HFFc6 (cell line): ENCODE measurements around the gene GUCY1A2. TPM values are rescaled to one million over a fixed set of nuclear protein-coding genes. Genes with fewer than 3 reads are reported as not detected.
A peak's percentile ranks its signal among the peaks of the same experiment; 100 is the strongest.

Experiments used
- DNase-seq: peaks from one replicate; pipeline ENCODE4 v3.0.0-alpha.2; 2018
- H3K27ac Mint-ChIP-seq: 2 replicates; pipeline ENCODE4 v1.8.0; 2020; ENCODE audit warnings: mild to moderate bottlenecking, mixed read lengths
- H3K27me3 Mint-ChIP-seq: 2 replicates; pipeline ENCODE4 v1.8.0; 2021; ENCODE audit warnings: mild to moderate bottlenecking, moderate library complexity, mixed read lengths; ENCODE audit not compliant: insufficient read depth
- H3K36me3 Mint-ChIP-seq: 2 replicates; pipeline ENCODE4 v1.8.0; 2021; ENCODE audit warnings: low read depth, mixed read lengths
- H3K4me1 Mint-ChIP-seq: 2 replicates; pipeline ENCODE4 v1.8.0; 2020; ENCODE audit warnings: low read depth, mixed read lengths
- H3K4me3 Mint-ChIP-seq: 2 replicates; pipeline ENCODE4 v1.8.0; 2020; ENCODE audit warnings: mild to moderate bottlenecking, moderate library complexity, mixed read lengths
- H3K9me3 Mint-ChIP-seq: 2 replicates; pipeline ENCODE4 v1.8.0; 2020; ENCODE audit warnings: mild to moderate bottlenecking, mixed read lengths
- total RNA-seq, 6 experiments: library from RNA; stranded (reverse); fragmentation: NEBNext Ultra II Directional; extraction: Animal tissue kit (Norgen Biotek cat#: 25700); gene quantifications; 2 replicates in 1 of 6; 3 replicates in 5 of 6; pipeline ENCODE4 v1.2.3, GENCODE V29; 2021
- TF ChIP-seq, protein P1 (sequence below): fragments of 200-600 bp; sonication (generic); IDR thresholded peaks from 2 replicates; pipeline ENCODE4 v1.5.0; 2021; ENCODE audit warnings: antibody characterized with exemption, mild to moderate bottlenecking

Gene GUCY1A2
- total RNA-seq, 6 experiments from 2014 or later, result 0.05 to 0.21 (median 0.10) TPM; not detected in 1

DNA sequence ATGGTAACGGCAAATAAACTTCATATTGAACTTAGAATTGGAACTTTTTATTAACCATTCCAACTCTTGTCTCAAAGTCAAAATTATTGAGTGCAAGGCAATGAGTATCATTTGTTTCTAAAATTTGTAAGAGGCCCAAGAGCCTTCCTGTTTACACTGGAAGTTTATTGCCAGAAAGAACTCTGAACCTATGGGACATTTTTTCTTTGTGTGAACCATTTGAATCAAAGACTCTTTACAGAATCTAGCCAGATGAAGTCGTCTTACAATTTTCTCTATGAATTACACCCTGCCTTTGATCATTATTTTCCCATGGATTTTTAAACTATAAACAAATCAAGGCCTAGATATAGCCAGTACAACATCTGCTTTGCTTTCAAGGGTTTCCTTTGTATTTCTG is 2.3 kb upstream of the GUCY1A2 start:
- TF ChIP-seq, protein P1, sequence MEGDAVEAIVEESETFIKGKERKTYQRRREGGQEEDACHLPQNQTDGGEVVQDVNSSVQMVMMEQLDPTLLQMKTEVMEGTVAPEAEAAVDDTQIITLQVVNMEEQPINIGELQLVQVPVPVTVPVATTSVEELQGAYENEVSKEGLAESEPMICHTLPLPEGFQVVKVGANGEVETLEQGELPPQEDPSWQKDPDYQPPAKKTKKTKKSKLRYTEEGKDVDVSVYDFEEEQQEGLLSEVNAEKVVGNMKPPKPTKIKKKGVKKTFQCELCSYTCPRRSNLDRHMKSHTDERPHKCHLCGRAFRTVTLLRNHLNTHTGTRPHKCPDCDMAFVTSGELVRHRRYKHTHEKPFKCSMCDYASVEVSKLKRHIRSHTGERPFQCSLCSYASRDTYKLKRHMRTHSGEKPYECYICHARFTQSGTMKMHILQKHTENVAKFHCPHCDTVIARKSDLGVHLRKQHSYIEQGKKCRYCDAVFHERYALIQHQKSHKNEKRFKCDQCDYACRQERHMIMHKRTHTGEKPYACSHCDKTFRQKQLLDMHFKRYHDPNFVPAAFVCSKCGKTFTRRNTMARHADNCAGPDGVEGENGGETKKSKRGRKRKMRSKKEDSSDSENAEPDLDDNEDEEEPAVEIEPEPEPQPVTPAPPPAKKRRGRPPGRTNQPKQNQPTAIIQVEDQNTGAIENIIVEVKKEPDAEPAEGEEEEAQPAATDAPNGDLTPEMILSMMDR, result no peak
- H3K27me3 Mint-ChIP-seq, result peaks cover 11% of the 10 kb centered on the region

DNA sequence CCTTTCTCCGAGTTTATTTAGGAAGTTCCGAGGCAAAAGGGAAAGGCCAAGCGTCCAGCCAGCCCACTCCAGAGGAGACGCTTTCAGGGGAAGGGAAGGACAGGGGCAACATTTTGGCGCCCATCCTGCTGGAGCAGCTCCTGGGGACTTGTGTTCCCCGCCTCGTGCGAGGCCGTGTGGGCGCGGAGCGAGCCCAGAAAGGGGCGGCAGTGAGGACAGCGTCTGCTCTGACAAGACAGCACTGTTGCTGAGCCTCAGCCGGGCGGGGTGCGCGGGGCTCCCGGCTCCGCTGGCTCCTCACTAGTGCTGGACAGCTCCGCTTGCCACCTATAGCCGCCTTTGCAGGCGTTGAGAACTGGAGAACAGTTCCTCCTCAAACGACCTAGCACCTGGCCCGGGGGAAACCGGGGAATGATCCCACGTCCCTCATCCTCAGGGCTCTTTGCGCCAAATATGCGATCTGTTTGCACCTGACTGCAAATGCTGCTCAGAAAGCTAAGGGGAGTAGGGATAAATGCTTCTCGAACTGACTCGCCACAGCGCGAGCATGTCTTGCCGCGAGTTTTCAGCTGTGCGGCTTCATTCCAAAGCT is 722 bp upstream of the GUCY1A2 start:
- H3K4me3 Mint-ChIP-seq, result peak overlapping the region; percentile 56; the same call in 1 of the 2 replicates
- peak; percentile 21 for DNase-seq
- H3K27me3 Mint-ChIP-seq, result peaks cover 11% of the 10 kb centered on the region
- H3K4me1 Mint-ChIP-seq, result no peaks in the 10 kb centered on the region
- H3K36me3 Mint-ChIP-seq, result no peaks in the 10 kb centered on the region
- no peaks in the 10 kb centered on the region for H3K9me3 Mint-ChIP-seq
- no peak overlapping the region for H3K27ac Mint-ChIP-seq
- TF ChIP-seq, protein P1, result no peak

More for the DNA sequence above, 2.3 kb upstream of the GUCY1A2 start:
- Mint-ChIP-seq H3K4me3 (no peak overlapping the region), H3K36me3 (no peaks in the 10 kb centered on the region), H3K9me3 (no peaks in the 10 kb centered on the region), H3K27ac (no peak overlapping the region), H3K4me1 (no peaks in the 10 kb centered on the region)
- DNase-seq, result no peak

DNA sequence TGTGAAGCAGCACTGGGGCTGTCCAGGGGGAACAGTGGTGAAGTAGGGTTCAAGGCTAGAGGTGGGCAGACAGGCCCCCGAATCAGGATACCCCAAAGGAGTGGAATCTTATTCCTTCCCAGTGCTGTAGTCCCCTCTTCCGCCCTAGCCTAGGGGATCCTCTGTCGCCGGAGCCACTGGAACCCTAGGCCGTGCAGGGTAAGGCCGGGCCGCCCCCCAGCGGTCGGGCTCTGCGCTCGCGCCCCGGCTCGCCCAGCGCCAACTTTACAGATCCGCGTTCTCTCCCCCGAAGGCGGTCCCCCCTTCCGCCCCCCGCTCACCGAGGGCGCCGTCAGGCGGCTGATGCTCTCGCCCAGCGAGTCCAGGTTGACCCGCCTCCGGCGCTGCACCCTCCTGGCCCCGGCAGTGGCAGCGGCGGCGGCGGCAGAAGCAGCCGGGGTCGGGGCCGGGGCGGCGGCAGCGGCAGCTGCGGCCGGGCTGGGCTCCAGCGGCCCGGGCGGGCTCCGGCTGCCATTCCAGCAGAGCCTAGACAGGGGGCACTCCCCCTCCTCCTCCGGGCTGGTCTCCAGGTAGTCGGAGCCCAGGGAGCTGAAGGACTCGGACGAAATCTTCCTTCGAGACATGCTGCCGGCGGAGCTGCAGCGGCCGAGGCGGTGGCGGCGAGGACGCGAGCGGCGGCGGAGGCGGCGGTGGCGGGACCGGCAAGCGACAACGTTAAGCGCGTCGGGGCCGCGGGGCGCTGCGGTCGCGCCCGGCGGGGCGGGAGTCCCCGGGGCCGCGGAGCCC is 650 bp downstream of the GUCY1A2 start:
- H3K27ac Mint-ChIP-seq, result no peak overlapping the region
- no peak for DNase-seq
- H3K4me1 Mint-ChIP-seq, result no peaks in the 10 kb centered on the region
- H3K36me3 Mint-ChIP-seq, result no peaks in the 10 kb centered on the region
- TF ChIP-seq, protein P1, result peak; percentile 72; the same call in 1 of the 2 replicates
- no peaks in the 10 kb centered on the region for H3K9me3 Mint-ChIP-seq
- peak overlapping the region; percentile 32; the same call in 1 of the 2 replicates for H3K4me3 Mint-ChIP-seq
- peaks cover 13% of the 10 kb centered on the region for H3K27me3 Mint-ChIP-seq

DNA sequence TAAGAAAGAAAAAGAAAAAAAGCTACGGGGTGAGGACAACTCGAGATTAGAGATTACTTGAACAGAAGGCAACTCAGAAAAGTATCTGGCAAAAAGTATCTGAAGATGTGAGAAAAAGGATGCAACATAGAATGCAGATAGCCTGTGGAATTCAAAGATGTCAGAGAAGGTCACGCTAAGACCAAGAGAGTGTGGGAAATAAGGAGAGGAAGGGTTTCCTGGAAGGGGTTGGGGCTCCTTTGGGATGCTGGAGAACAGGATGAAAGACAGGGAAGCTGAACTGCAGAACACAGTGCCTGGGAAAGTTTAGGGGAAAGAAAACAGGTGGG is 1.2 kb downstream of the GUCY1A2 start:
- Mint-ChIP-seq H3K4me1 (no peaks in the 10 kb centered on the region), H3K27me3 (peaks cover 13% of the 10 kb centered on the region), H3K4me3 (peak overlapping the region; percentile 32; the same call in 1 of the 2 replicates), H3K9me3 (no peaks in the 10 kb centered on the region), H3K27ac (no peak overlapping the region), H3K36me3 (no peaks in the 10 kb centered on the region)
- no peak for DNase-seq
- TF ChIP-seq, protein P1, result no peak

DNA sequence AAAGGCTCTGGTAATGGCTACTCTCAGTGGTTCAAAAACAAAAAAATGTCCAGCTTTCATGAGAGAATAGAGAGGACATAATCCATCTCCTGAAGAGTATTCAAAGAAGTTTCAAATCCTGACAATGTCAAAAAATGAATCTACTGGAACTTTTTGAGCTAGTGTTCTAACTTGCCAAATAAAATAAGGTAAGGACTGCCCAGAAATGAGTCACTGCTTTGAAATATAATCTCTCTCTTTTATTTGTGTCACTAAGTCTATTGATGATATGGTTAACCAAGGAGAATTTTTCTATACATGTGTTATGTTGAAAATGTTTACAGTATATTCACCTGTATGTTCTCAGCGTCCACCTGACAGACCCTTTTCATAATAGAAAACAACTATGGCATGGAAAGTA is 3.4 kb downstream of the GUCY1A2 start:
- TF ChIP-seq, protein P1, result no peak
- Mint-ChIP-seq H3K36me3 (no peaks in the 10 kb centered on the region), H3K27me3 (peaks cover 9% of the 10 kb centered on the region), H3K27ac (no peak overlapping the region), H3K4me3 (no peak overlapping the region), H3K9me3 (no peaks in the 10 kb centered on the region), H3K4me1 (no peaks in the 10 kb centered on the region)
- DNase-seq, result no peak
